PFSK-1 (cell line): ENCODE measurements around the gene MPV17L.

Experiments
- FOXP2 ChIP-seq: optimal IDR thresholded peaks from 2 replicates; pipeline ENCODE3; 2011; ENCODE audit warnings: borderline replicate concordance, control low read depth, inconsistent platforms; ENCODE audit not compliant: insufficient read depth; ENCODE audit errors: extremely low read length, extremely low read depth
- POLR2AphosphoS5 ChIP-seq: IDR thresholded peaks from 2 replicates; pipeline ENCODE4 v1.6.1; 2012; ENCODE audit warnings: low read depth, mild to moderate bottlenecking, control low read depth, low read length, moderate library complexity
- REST ChIP-seq, 2 experiments: IDR thresholded peaks; 2 replicates each; pipeline versions ENCODE4 v1.6.1 to v1.8.0; 2011 to 2012; ENCODE audit warnings: low read depth in 2 of 2, low read length in 2 of 2, control low read depth in 1 of 2, inconsistent platforms in 1 of 2, mild to moderate bottlenecking in 1 of 2, moderate library complexity in 1 of 2; ENCODE audit not compliant: insufficient read depth in 1 of 2
- SIN3A ChIP-seq: IDR thresholded peaks from 2 replicates; pipeline ENCODE4 v1.6.1; 2012; ENCODE audit warnings: mild to moderate bottlenecking, low read length, moderate library complexity, borderline replicate concordance; ENCODE audit not compliant: insufficient read depth
- TAF1 ChIP-seq: IDR thresholded peaks from 2 replicates; pipeline ENCODE4 v1.6.1; 2012; ENCODE audit warnings: low read length, control low read depth, borderline replicate concordance; ENCODE audit not compliant: insufficient read depth

MPV17L gene

GRCh38 chr16:15452246-15452855 is 56.8 kb downstream of the MPV17L start:
- TF ChIP-seq FOXP2 (no peak), POLR2AphosphoS5 (no peak), REST (IDR thresholded peaks at IDR 0.05; ENCODE audit: insufficient read depth in 1 of 2, low read depth in 2 of 2, low read length in 2 of 2) (no peak), SIN3A (no peak)

- no peak for TF ChIP-seq TAF1
- TF ChIP-seq POLR2AphosphoS5, result no peak
- TF ChIP-seq FOXP2, result no peak
- TF ChIP-seq REST (IDR thresholded peaks at IDR 0.05; ENCODE audit: insufficient read depth in 1 of 2, low read depth in 2 of 2, low read length in 2 of 2), result no peak
- no peak for TF ChIP-seq SIN3A
Measured at GRCh38 chr16:15457400-15457799, 61.8 kb downstream of the MPV17L start.

GRCh38 chr16:15457958-15458357 is 62.4 kb downstream of the MPV17L start:
- TF ChIP-seq FOXP2 (no peak), POLR2AphosphoS5 (no peak), SIN3A (no peak), TAF1 (no peak), REST (IDR thresholded peaks at IDR 0.05; ENCODE audit: insufficient read depth in 1 of 2, low read depth in 2 of 2, low read length in 2 of 2) (no peak)

GRCh38 chr16:15459791-15460190 is 64.2 kb downstream of the MPV17L start:
- no peak for TF ChIP-seq FOXP2

- TF ChIP-seq POLR2AphosphoS5 (no peak), FOXP2 (no peak), REST (IDR thresholded peaks at IDR 0.05; ENCODE audit: insufficient read depth in 1 of 2, low read depth in 2 of 2, low read length in 2 of 2) (no peak), TAF1 (no peak), SIN3A (no peak)
Measured at GRCh38 chr16:15460601-15461000, 65.0 kb downstream of the MPV17L start.
